HG02938 (cell line): Measurements from ENCODE around the gene MLPH.

Experiments used
- ATAC-seq: cut with Tn5 transposase; IDR thresholded peaks from one replicate; pipeline ENCODE4 v1.9.1; 2021; ENCODE audit warnings: mild to moderate bottlenecking, moderate library complexity; ENCODE audit not compliant: unreplicated experiment

The MLPH gene

GRCh38 chr2:237486819-237487448, at the start of gene MLPH:
Gene MLPH, plus strand, starts transcription at chr2:237487251. Its CDS starts 6,176 bp downstream, at chr2:237493427.
- ATAC-seq, result no peak

- no peak for ATAC-seq
Observed at GRCh38 chr2:237437566-237437965, 49.5 kb upstream of the MLPH start.

- ATAC-seq, result no peak
Observed at GRCh38 chr2:237438080-237438940, 48.7 kb upstream of the MLPH start.

- ATAC-seq, result no peak
Observed at GRCh38 chr2:237440819-237441281, 46.2 kb upstream of the MLPH start.

- ATAC-seq, result no peak
Observed at GRCh38 chr2:237441605-237442274, 45.3 kb upstream of the MLPH start.

GRCh38 chr2:237444071-237444470, 43.0 kb upstream of the MLPH start:
- ATAC-seq, result no peak

- ATAC-seq, result no peak
Observed at GRCh38 chr2:237445611-237446337, 41.3 kb upstream of the MLPH start.

GRCh38 chr2:237446338-237446665, 40.7 kb upstream of the MLPH start:
- ATAC-seq, result no peak

GRCh38 chr2:237447496-237447895, 39.6 kb upstream of the MLPH start:
- no peak for ATAC-seq

GRCh38 chr2:237448171-237448570, 38.9 kb upstream of the MLPH start:
- no peak for ATAC-seq

- ATAC-seq, result no peak
Observed at GRCh38 chr2:237448626-237449025, 38.4 kb upstream of the MLPH start.

- no peak for ATAC-seq
Observed at GRCh38 chr2:237449193-237449881, 37.7 kb upstream of the MLPH start.

GRCh38 chr2:237450108-237450507, 36.9 kb upstream of the MLPH start:
- ATAC-seq, result no peak

- ATAC-seq, result no peak
Observed at GRCh38 chr2:237450583-237450982, 36.5 kb upstream of the MLPH start.

- ATAC-seq, result no peak
Observed at GRCh38 chr2:237451643-237452469, 35.2 kb upstream of the MLPH start.

- no peak for ATAC-seq
Observed at GRCh38 chr2:237452861-237453260, 34.2 kb upstream of the MLPH start.

GRCh38 chr2:237453671-237454070, 33.4 kb upstream of the MLPH start:
- no peak for ATAC-seq

GRCh38 chr2:237455764-237456163, 31.3 kb upstream of the MLPH start:
- ATAC-seq, result no peak

GRCh38 chr2:237456200-237456843, 30.7 kb upstream of the MLPH start:
- no peak for ATAC-seq
